Trophoblast cell (in vitro differentiated cells and primary cell): ENCODE results near the gene ERCC3.
A peak's percentile ranks its signal among the peaks of the same experiment; 100 is the strongest.

ENCODE experiments used
- DNase-seq, 2 donors: peaks; one replicate each; pipeline ENCODE4 v3.0.0-alpha.2; 2016
- H2AFZ ChIP-seq: 2 replicates; pipeline ENCODE4 v1.6.1; 2013; ENCODE audit warnings: low read length, moderate library complexity, mild to moderate bottlenecking; ENCODE audit not compliant: insufficient read depth, poor library complexity
- H2AK5ac ChIP-seq: 2 replicates; pipeline ENCODE4 v1.6.1; 2013; ENCODE audit warnings: mild to moderate bottlenecking, low read length
- H2BK120ac ChIP-seq: 2 replicates; pipeline ENCODE4 v1.6.1; 2013; ENCODE audit warnings: low read length, mild to moderate bottlenecking, moderate library complexity; ENCODE audit not compliant: insufficient read depth, poor library complexity
- H2BK12ac ChIP-seq: 2 replicates; pipeline ENCODE4 v1.6.1; 2013; ENCODE audit warnings: mild to moderate bottlenecking, low read length, moderate library complexity
- H2BK5ac ChIP-seq: 2 replicates; pipeline ENCODE4 v1.6.1; 2013; ENCODE audit warnings: low read length, low read depth, moderate library complexity, mild to moderate bottlenecking; ENCODE audit not compliant: poor library complexity
- H3K14ac ChIP-seq: 2 replicates; pipeline ENCODE4 v1.6.1; 2013; ENCODE audit warnings: mild to moderate bottlenecking, low read length
- H3K18ac ChIP-seq: 2 replicates; pipeline ENCODE4 v1.6.1; 2013; ENCODE audit warnings: mild to moderate bottlenecking, low read length
- H3K23ac ChIP-seq: 2 replicates; pipeline ENCODE4 v1.6.1; 2013; ENCODE audit warnings: low read length
- H3K27ac ChIP-seq: 2 replicates; pipeline ENCODE4 v1.5.1; 2013; ENCODE audit warnings: low read depth, mild to moderate bottlenecking, inconsistent platforms, low read length, moderate library complexity
- H3K27me3 ChIP-seq: 2 replicates; pipeline ENCODE4 v1.6.1; 2013; ENCODE audit warnings: inconsistent platforms, mild to moderate bottlenecking, low read length, moderate library complexity; ENCODE audit not compliant: insufficient read depth
- H3K36me3 ChIP-seq, 2 experiments: 1 replicate in 1 of 2; 2 replicates in 1 of 2; pipeline ENCODE4 v1.6.1; 2013; ENCODE audit warnings: low read length in 2 of 2, mild to moderate bottlenecking in 2 of 2, moderate library complexity in 1 of 2; ENCODE audit not compliant: insufficient read depth in 2 of 2, control insufficient read depth in 1 of 2
- H3K4ac ChIP-seq: 2 replicates; pipeline ENCODE4 v1.6.1; 2013; ENCODE audit warnings: low read depth, mild to moderate bottlenecking, low read length, moderate library complexity
- H3K4me1 ChIP-seq, 2 experiments: 1 replicate in 1 of 2; 2 replicates in 1 of 2; pipeline ENCODE4 v1.6.1; 2013; ENCODE audit warnings: low read length in 2 of 2, mild to moderate bottlenecking in 2 of 2, moderate library complexity in 1 of 2; ENCODE audit not compliant: insufficient read depth in 2 of 2, control insufficient read depth in 1 of 2
- H3K4me2 ChIP-seq: 2 replicates; pipeline ENCODE4 v1.6.1; 2013; ENCODE audit warnings: inconsistent platforms, mild to moderate bottlenecking, low read length, moderate library complexity
- H3K4me3 ChIP-seq: 2 replicates; pipeline ENCODE4 v1.5.1; 2013; ENCODE audit warnings: mild to moderate bottlenecking, low read depth, low read length, inconsistent platforms
- H3K79me1 ChIP-seq: one replicate; pipeline ENCODE4 v1.6.1; 2013; ENCODE audit warnings: low read length
- H3K79me2 ChIP-seq: 2 replicates; pipeline ENCODE4 v1.6.1; 2013; ENCODE audit warnings: low read length, mild to moderate bottlenecking; ENCODE audit not compliant: control insufficient read depth, insufficient read depth, poor library complexity
- H3K9ac ChIP-seq: 2 replicates; pipeline ENCODE4 v1.6.1; 2013; ENCODE audit warnings: mild to moderate bottlenecking, low read length
- H3K9me3 ChIP-seq: 2 replicates; pipeline ENCODE4 v1.6.1; 2013; ENCODE audit warnings: low read depth, mild to moderate bottlenecking, control low read depth, inconsistent platforms, low read length; ENCODE audit not compliant: insufficient read depth
- H4K12ac ChIP-seq: 2 replicates; pipeline ENCODE4 v1.6.1; 2013; ENCODE audit warnings: low read depth, mild to moderate bottlenecking, low read length, moderate library complexity
- H4K8ac ChIP-seq: 2 replicates; pipeline ENCODE4 v1.6.1; 2013; ENCODE audit warnings: low read depth, mild to moderate bottlenecking, low read length, moderate library complexity
- H4K91ac ChIP-seq: one replicate; pipeline ENCODE4 v1.6.1; 2013; ENCODE audit warnings: low read depth, mild to moderate bottlenecking, low read length, moderate library complexity
- WGBS: extraction: QIAGEN DNeasy Blood & Tissue Kit; methylation state at CpG from one replicate; pipeline ENCODE4 v1.1.7; 2013; ENCODE audit warnings: missing lambda C conversion rate; ENCODE audit not compliant: insufficient read length, insufficient coverage; ENCODE audit errors: extremely low coverage; 5-methylcytosine and 5-hydroxymethylcytosine counted together

ERCC3 gene

GRCh38 chr2:127302168-127302567 is 8.2 kb upstream of the ERCC3 start:
- H2BK120ac ChIP-seq: no peak overlapping the region
- no peaks in the 10 kb centered on the region for H3K9me3 ChIP-seq
- H3K27ac ChIP-seq: no peak overlapping the region
- H2BK5ac ChIP-seq: no peak overlapping the region
- no peak overlapping the region for H4K8ac ChIP-seq
- WGBS: no CpG with 5 or more reads among the region's 1 CpG
- H3K23ac ChIP-seq: no peak overlapping the region
- no peak overlapping the region for H3K4me3 ChIP-seq
- H3K4ac ChIP-seq: no peak overlapping the region
- no peaks in the 10 kb centered on the region for H3K79me2 ChIP-seq
- no peak overlapping the region for H3K9ac ChIP-seq
- H2AFZ ChIP-seq: no peak overlapping the region
- H3K4me2 ChIP-seq: no peak overlapping the region
- H3K4me1 ChIP-seq: no peaks in the 10 kb centered on the region
- H3K36me3 ChIP-seq: no peaks in the 10 kb centered on the region
- H4K12ac ChIP-seq: no peak overlapping the region
- H4K91ac ChIP-seq: no peak overlapping the region
- no peak overlapping the region for H3K14ac ChIP-seq
- no peak overlapping the region for H2AK5ac ChIP-seq
- H3K18ac ChIP-seq: no peak overlapping the region
- no peak for DNase-seq
- no peak overlapping the region for H2BK12ac ChIP-seq
- no peaks in the 10 kb centered on the region for H3K79me1 ChIP-seq
- no peaks in the 10 kb centered on the region for H3K27me3 ChIP-seq

GRCh38 chr2:127293386-127293747 is 577 bp downstream of the ERCC3 start:
- Histone ChIP-seq H3K9me3 (no peaks in the 10 kb centered on the region), H2BK5ac (no peak overlapping the region), H3K4me1 (peaks cover 4% of the 10 kb centered on the region in 2 experiments), H2BK120ac (no peak overlapping the region), H3K23ac (no peak overlapping the region), H2BK12ac (no peak overlapping the region), H3K79me1 (peaks cover 5% of the 10 kb centered on the region), H3K4ac (peak overlapping the region; percentile 84), H3K4me3 (peak overlapping the region; percentile 99), H2AK5ac (no peak overlapping the region), H4K8ac (peak overlapping the region; percentile 99), H4K91ac (peak overlapping the region; percentile 93), H3K36me3 (peaks cover 26 to 38% of the 10 kb centered on the region in 2 experiments), H3K4me2 (peak overlapping the region; percentile 74), H3K27me3 (no peaks in the 10 kb centered on the region), H4K12ac (peak overlapping the region; percentile 98), H2AFZ (peak overlapping the region; percentile 84), H3K27ac (no peak overlapping the region), H3K79me2 (peaks cover 5% of the 10 kb centered on the region), H3K9ac (peak overlapping the region; percentile 96), H3K18ac (peak overlapping the region; percentile 91), H3K14ac (peak overlapping the region; percentile 94)
- WGBS: no CpG with 5 or more reads among the region's 13 CpGs
- DNase-seq: peak in 1 of 2 donors; percentile 6

DNA sequence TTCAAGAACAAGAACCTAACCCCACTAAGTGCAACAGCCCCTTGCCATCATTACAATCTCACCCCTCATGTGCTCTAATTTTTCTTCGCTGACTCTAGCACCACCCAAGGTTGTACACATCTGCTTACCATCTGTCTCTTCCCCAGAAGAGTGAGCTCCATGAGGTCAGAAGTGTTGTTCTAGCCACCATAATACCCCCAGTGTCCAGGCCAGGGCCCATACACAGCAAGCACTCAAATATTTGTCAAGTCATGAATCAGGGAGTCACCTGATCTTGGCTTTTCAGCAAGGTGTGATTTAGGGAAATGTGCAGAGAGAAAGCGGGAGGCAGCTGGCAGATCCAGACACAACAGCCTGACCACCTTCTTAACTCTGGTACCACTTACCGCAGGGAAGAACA is 5.7 kb downstream of the ERCC3 start:
- H3K9me3 ChIP-seq: peaks cover 3% of the 10 kb centered on the region
- H2BK5ac ChIP-seq: no peak overlapping the region
- no peaks in the 10 kb centered on the region for H3K79me2 ChIP-seq
- no peak overlapping the region for H3K4me3 ChIP-seq
- H3K9ac ChIP-seq: no peak overlapping the region
- H3K18ac ChIP-seq: no peak overlapping the region
- H2AFZ ChIP-seq: no peak overlapping the region
- H4K12ac ChIP-seq: no peak overlapping the region
- no peak overlapping the region for H4K8ac ChIP-seq
- peaks cover 54 to 75% of the 10 kb centered on the region in 2 experiments for H3K36me3 ChIP-seq
- H2BK120ac ChIP-seq: no peak overlapping the region
- no peak for DNase-seq
- H3K27me3 ChIP-seq: no peaks in the 10 kb centered on the region
- H3K79me1 ChIP-seq: no peaks in the 10 kb centered on the region
- H3K14ac ChIP-seq: no peak overlapping the region
- WGBS: no CpG with 5 or more reads among the region's 3 CpGs
- H4K91ac ChIP-seq: no peak overlapping the region
- no peak overlapping the region for H3K4ac ChIP-seq
- no peak overlapping the region for H2AK5ac ChIP-seq
- no peak overlapping the region for H3K4me2 ChIP-seq
- no peak overlapping the region for H2BK12ac ChIP-seq
- H3K27ac ChIP-seq: no peak overlapping the region
- H3K23ac ChIP-seq: no peak overlapping the region
- H3K4me1 ChIP-seq: peaks cover 2 to 3% of the 10 kb centered on the region in 2 experiments

DNA sequence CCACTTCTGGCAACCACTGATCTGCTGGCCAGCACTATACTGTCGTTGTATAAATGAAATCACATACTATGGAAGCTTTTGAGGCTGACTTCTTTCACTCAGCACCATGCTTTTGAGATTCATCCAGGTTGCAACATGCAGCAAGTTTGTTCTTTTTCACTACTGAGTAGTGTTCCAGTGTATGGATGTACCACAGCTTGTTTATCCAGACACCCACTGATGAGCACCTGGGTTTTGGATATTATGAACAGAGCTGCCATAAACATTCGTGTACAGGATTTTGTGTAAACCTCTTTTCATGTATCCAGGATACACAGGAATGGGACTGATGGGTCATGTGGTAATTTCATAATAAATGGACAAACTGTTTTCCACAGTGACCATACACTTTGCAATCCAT is 10.7 kb downstream of the ERCC3 start:
- H3K4me1 ChIP-seq: no peaks in the 10 kb centered on the region
- H3K27ac ChIP-seq: no peak overlapping the region
- no peak overlapping the region for H3K14ac ChIP-seq
- H3K4me3 ChIP-seq: no peak overlapping the region
- H3K4me2 ChIP-seq: no peak overlapping the region
- no peak overlapping the region for H3K4ac ChIP-seq
- H3K23ac ChIP-seq: no peak overlapping the region
- H4K91ac ChIP-seq: no peak overlapping the region
- H3K36me3 ChIP-seq: peaks cover 43 to 69% of the 10 kb centered on the region in 2 experiments
- WGBS: no CpG with 5 or more reads among the region's 2 CpGs
- no peaks in the 10 kb centered on the region for H3K79me1 ChIP-seq
- DNase-seq: no peak
- H4K8ac ChIP-seq: no peak overlapping the region
- no peak overlapping the region for H2AK5ac ChIP-seq
- H3K18ac ChIP-seq: no peak overlapping the region
- H2BK12ac ChIP-seq: no peak overlapping the region
- peaks cover 6% of the 10 kb centered on the region for H3K9me3 ChIP-seq
- H2AFZ ChIP-seq: no peak overlapping the region
- no peak overlapping the region for H4K12ac ChIP-seq
- H3K79me2 ChIP-seq: no peaks in the 10 kb centered on the region
- no peak overlapping the region for H3K9ac ChIP-seq
- no peaks in the 10 kb centered on the region for H3K27me3 ChIP-seq
- H2BK5ac ChIP-seq: no peak overlapping the region
- no peak overlapping the region for H2BK120ac ChIP-seq
